ENCODE results near the gene PLXNA4.

- TF ChIP-seq ZNF274 (IDR thresholded peaks at IDR 0.05; ENCODE audit: low read depth, low read length) (no peak), CTCF (IDR thresholded peaks at IDR 0.05 in 2 of 3, conservative IDR thresholded peaks at IDR 0.05 in 1 of 3; ENCODE audit: borderline replicate concordance in 1 of 3, insufficient read depth in 1 of 3, low read depth in 2 of 3, low read length in 2 of 3) (no peak), ATF3 (IDR thresholded peaks at IDR 0.05) (no peak)
Measured at GRCh38 chr7:132207782-132208181, 368.5 kb downstream of the PLXNA4 start.
